T-helper 2 cell treated with Interferon-gamma antibody and Interleukin-4, amounts not matched to agents 5 μg/mL and 100 μg/mL, for 36 hours (primary cell): Measurements from ENCODE around the gene TNS3.

Source experiments
- DNase-seq: peaks from one replicate; pipeline ENCODE4 v3.0.0; 2021; ENCODE audit warnings: low spot score
- H3K27ac Mint-ChIP-seq: one replicate; pipeline ENCODE4 v1.8.0; 2021; ENCODE audit warnings: mild to moderate bottlenecking, mixed read lengths
- H3K27me3 Mint-ChIP-seq: one replicate; pipeline ENCODE4 v1.8.0; 2021; ENCODE audit warnings: low read depth, mixed read lengths
- H3K36me3 Mint-ChIP-seq: one replicate; pipeline ENCODE4 v1.8.0; 2021; ENCODE audit warnings: low read depth, mixed read lengths
- H3K4me1 Mint-ChIP-seq: one replicate; pipeline ENCODE4 v1.8.0; 2021; ENCODE audit warnings: low read depth, mixed read lengths
- H3K4me3 Mint-ChIP-seq: one replicate; pipeline ENCODE4 v1.8.0; 2022; ENCODE audit warnings: mild to moderate bottlenecking, moderate library complexity, mixed read lengths
- H3K9me3 Mint-ChIP-seq: one replicate; pipeline ENCODE4 v1.8.0; 2021; ENCODE audit warnings: mixed read lengths

The TNS3 gene

DNA sequence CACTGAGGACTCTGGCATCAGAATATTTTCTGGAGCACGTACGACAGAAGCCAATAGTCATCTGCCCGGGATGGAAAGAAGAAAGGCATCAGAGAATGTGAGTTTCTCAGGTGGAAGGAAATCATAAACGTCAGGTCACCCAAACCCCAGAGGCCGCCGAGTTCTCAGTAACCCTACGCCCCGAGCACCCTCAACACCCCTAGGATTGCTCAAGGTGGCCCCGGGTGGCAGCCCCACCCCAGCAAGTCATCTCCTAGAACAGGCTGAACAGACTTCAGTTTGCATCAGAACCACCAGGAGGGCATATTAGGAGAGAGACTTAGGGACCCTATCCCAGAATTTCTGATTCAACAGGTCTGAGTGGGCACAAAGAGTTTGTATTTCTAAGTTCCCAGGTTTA lies 117.6 kb downstream of the TNS3 start:
- no peak overlapping the region for H3K27ac Mint-ChIP-seq
- DNase-seq: no peak
- no peak overlapping the region for H3K4me3 Mint-ChIP-seq
- no peaks in the 10 kb centered on the region for H3K4me1 Mint-ChIP-seq
- H3K27me3 Mint-ChIP-seq: no peaks in the 10 kb centered on the region
- no peaks in the 10 kb centered on the region for H3K36me3 Mint-ChIP-seq
- H3K9me3 Mint-ChIP-seq: no peaks in the 10 kb centered on the region

DNA sequence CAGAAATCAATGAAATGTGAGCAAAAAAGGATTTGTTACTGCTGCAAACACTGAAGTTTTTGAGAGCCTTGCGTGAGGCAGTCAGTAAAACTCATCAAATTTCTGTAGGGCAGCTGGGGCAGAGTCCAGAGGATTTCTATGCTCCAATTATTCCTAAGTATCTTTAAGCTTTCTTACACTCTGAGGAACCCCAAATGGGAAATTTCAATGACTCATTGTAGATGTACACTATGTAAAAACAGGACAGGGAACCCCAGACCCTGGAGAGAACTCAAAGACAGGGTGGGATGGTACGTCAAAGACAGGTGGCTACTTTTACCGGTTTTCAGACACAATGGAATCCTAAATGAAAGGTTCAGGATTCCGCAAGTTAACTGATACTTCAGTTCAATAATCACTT lies 120.2 kb downstream of the TNS3 start:
- Mint-ChIP-seq H3K4me3 (no peak overlapping the region), H3K27ac (no peak overlapping the region), H3K27me3 (no peaks in the 10 kb centered on the region), H3K36me3 (no peaks in the 10 kb centered on the region), H3K4me1 (no peaks in the 10 kb centered on the region), H3K9me3 (no peaks in the 10 kb centered on the region)
- DNase-seq: no peak

GRCh38 chr7:47461161-47461560 lies 120.8 kb downstream of the TNS3 start:
- Mint-ChIP-seq H3K4me3 (no peak overlapping the region), H3K27me3 (no peaks in the 10 kb centered on the region), H3K9me3 (no peaks in the 10 kb centered on the region), H3K27ac (no peak overlapping the region), H3K4me1 (no peaks in the 10 kb centered on the region), H3K36me3 (no peaks in the 10 kb centered on the region)
- no peak for DNase-seq

DNA sequence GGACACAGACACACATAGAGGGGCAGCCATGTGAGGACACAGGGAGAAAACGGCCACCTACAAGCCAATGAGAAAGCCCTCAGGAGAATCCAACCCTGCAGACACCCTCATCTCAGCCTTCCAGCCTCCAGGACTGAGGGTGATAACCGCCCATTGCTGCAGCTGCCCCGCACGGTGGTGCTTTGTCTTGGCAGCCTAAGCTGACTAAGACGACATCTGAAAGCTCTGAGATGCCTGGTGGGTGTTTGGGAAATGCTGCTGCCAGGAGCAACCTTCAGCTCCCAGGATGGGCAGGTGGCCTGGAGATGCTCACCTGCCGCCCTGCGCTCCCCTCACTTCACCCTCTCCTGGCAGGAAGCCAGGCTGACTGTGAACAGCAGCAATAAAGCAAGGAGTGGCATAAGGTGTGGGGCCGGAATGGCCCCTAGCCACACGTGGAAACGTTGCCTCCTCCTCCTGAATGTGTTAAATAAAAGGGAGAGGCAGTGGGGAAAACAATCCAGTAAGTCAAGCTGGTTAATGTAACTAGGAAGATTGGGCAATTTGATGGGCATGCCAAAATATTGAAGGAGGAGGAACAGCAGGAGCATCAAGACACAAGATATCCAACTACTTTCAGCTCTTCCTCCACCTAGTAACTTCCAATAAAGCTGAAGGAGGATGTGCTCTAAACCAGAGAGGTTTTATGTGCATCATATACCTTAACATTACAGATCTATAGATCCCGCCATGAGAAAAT lies 121.5 kb downstream of the TNS3 start:
- Mint-ChIP-seq H3K4me1 (no peaks in the 10 kb centered on the region), H3K27me3 (no peaks in the 10 kb centered on the region), H3K36me3 (no peaks in the 10 kb centered on the region), H3K27ac (no peak overlapping the region), H3K4me3 (no peak overlapping the region), H3K9me3 (no peaks in the 10 kb centered on the region)
- DNase-seq: no peak

DNA sequence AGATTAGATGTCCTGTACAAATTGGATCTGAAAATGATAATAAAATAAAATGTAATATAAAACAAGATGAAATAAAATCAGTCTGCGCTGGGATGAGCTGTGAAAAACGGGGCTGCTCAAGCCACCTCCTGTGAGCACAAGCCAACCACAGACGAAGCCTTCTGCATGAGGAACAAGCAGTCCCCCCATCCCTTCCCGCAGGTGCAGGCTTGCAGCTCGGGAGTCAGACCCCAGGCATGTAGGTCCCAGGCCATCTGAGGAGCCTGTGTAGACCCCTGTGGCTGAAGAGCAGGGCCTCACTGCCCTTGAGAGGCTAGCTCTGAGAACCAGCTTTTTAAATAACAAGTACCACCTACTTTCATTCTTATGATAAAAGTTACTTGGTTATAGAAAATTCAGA lies 123.4 kb downstream of the TNS3 start:
- H3K4me1 Mint-ChIP-seq: no peaks in the 10 kb centered on the region
- H3K9me3 Mint-ChIP-seq: no peaks in the 10 kb centered on the region
- no peaks in the 10 kb centered on the region for H3K27me3 Mint-ChIP-seq
- H3K27ac Mint-ChIP-seq: no peak overlapping the region
- DNase-seq: no peak
- no peaks in the 10 kb centered on the region for H3K36me3 Mint-ChIP-seq
- no peak overlapping the region for H3K4me3 Mint-ChIP-seq

- Mint-ChIP-seq H3K36me3 (no peaks in the 10 kb centered on the region), H3K27ac (no peak overlapping the region), H3K4me1 (no peaks in the 10 kb centered on the region), H3K9me3 (no peaks in the 10 kb centered on the region), H3K4me3 (no peak overlapping the region), H3K27me3 (no peaks in the 10 kb centered on the region)
- no peak for DNase-seq
Measured at GRCh38 chr7:47458057-47458456, 123.9 kb downstream of the TNS3 start.

GRCh38 chr7:47456210-47456955 lies 125.5 kb downstream of the TNS3 start:
- H3K9me3 Mint-ChIP-seq: no peaks in the 10 kb centered on the region
- H3K27ac Mint-ChIP-seq: no peak overlapping the region
- H3K36me3 Mint-ChIP-seq: no peaks in the 10 kb centered on the region
- no peaks in the 10 kb centered on the region for H3K27me3 Mint-ChIP-seq
- no peaks in the 10 kb centered on the region for H3K4me1 Mint-ChIP-seq
- no peak overlapping the region for H3K4me3 Mint-ChIP-seq
- no peak for DNase-seq

- H3K9me3 Mint-ChIP-seq: no peaks in the 10 kb centered on the region
- H3K27me3 Mint-ChIP-seq: no peaks in the 10 kb centered on the region
- no peaks in the 10 kb centered on the region for H3K36me3 Mint-ChIP-seq
- no peak overlapping the region for H3K27ac Mint-ChIP-seq
- H3K4me3 Mint-ChIP-seq: no peak overlapping the region
- H3K4me1 Mint-ChIP-seq: no peaks in the 10 kb centered on the region
- DNase-seq: no peak
Measured at GRCh38 chr7:47455872-47456185, 126.1 kb downstream of the TNS3 start.

GRCh38 chr7:47454974-47455871 lies 126.7 kb downstream of the TNS3 start:
- H3K27ac Mint-ChIP-seq: no peak overlapping the region
- no peaks in the 10 kb centered on the region for H3K4me1 Mint-ChIP-seq
- H3K36me3 Mint-ChIP-seq: no peaks in the 10 kb centered on the region
- H3K9me3 Mint-ChIP-seq: no peaks in the 10 kb centered on the region
- H3K4me3 Mint-ChIP-seq: no peak overlapping the region
- DNase-seq: no peak
- H3K27me3 Mint-ChIP-seq: no peaks in the 10 kb centered on the region

GRCh38 chr7:47454069-47454973 lies 127.6 kb downstream of the TNS3 start:
- no peak for DNase-seq
- Mint-ChIP-seq H3K27ac (no peak overlapping the region), H3K4me3 (no peak overlapping the region), H3K4me1 (no peaks in the 10 kb centered on the region), H3K36me3 (no peaks in the 10 kb centered on the region), H3K9me3 (no peaks in the 10 kb centered on the region), H3K27me3 (no peaks in the 10 kb centered on the region)

- no peaks in the 10 kb centered on the region for H3K36me3 Mint-ChIP-seq
- DNase-seq: no peak
- H3K4me3 Mint-ChIP-seq: no peak overlapping the region
- no peaks in the 10 kb centered on the region for H3K27me3 Mint-ChIP-seq
- H3K4me1 Mint-ChIP-seq: no peaks in the 10 kb centered on the region
- H3K9me3 Mint-ChIP-seq: no peaks in the 10 kb centered on the region
- H3K27ac Mint-ChIP-seq: no peak overlapping the region
Measured at GRCh38 chr7:47453093-47454061, 128.5 kb downstream of the TNS3 start.

- H3K27me3 Mint-ChIP-seq: no peaks in the 10 kb centered on the region
- H3K4me1 Mint-ChIP-seq: no peaks in the 10 kb centered on the region
- no peak overlapping the region for H3K4me3 Mint-ChIP-seq
- H3K9me3 Mint-ChIP-seq: no peaks in the 10 kb centered on the region
- no peaks in the 10 kb centered on the region for H3K36me3 Mint-ChIP-seq
- H3K27ac Mint-ChIP-seq: no peak overlapping the region
- no peak for DNase-seq
Measured at GRCh38 chr7:47452715-47453092, 129.2 kb downstream of the TNS3 start.

DNA sequence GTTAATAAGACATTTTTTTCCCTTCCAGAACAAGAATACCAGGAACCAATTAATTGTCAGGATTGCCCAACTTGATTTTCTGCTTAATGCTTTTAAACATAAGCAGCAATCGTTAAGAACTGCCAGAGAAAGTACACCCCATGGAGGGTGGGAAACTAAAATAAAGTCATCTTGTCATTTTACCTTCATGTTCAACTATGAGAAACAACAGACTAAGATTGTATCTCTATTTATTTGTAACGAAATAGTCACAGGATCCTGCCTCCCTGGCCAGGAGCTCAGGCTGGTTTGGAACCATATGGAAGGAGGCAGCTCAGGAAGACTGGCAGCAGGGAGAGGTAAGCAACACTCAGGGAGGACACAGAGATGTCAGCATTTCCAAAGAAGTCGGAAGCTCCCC lies 129.6 kb downstream of the TNS3 start:
- Mint-ChIP-seq H3K27me3 (no peaks in the 10 kb centered on the region), H3K4me3 (no peak overlapping the region), H3K27ac (no peak overlapping the region), H3K36me3 (no peaks in the 10 kb centered on the region), H3K9me3 (no peaks in the 10 kb centered on the region), H3K4me1 (no peaks in the 10 kb centered on the region)
- no peak for DNase-seq
